ENCODE measurements around the gene CA9.

The CA9 gene

GRCh38 chr9:35651956-35652828, 21.5 kb upstream of the CA9 start:
- no peak for DNase-seq (ENCODE audit: low spot score)

GRCh38 chr9:35652829-35653209, 20.9 kb upstream of the CA9 start:
- no peak for DNase-seq (ENCODE audit: low spot score)

- no peak for DNase-seq (ENCODE audit: low spot score)
Observed at GRCh38 chr9:35653611-35654010, 20.1 kb upstream of the CA9 start.

- DNase-seq (ENCODE audit: low spot score), result no peak
Observed at GRCh38 chr9:35656348-35656747, 17.4 kb upstream of the CA9 start.

- DNase-seq (ENCODE audit: low spot score), result no peak
Observed at GRCh38 chr9:35656831-35657545, 16.7 kb upstream of the CA9 start.

- peak; percentile 97 for DNase-seq (ENCODE audit: low spot score)
Observed at GRCh38 chr9:35657546-35658136, 16.1 kb upstream of the CA9 start, which contains the start of gene RMRP. RMRP (minus strand) TSS chr9:35658019.

- DNase-seq (ENCODE audit: low spot score), result peak; percentile 87
Observed at GRCh38 chr9:35658137-35658967, 15.4 kb upstream of the CA9 start, which contains the start of gene CCDC107. CCDC107 (plus strand) TSS chr9:35658292; CDS start chr9:35658380, 88 bp downstream.

GRCh38 chr9:35658968-35659220, 14.8 kb upstream of the CA9 start:
- no peak for DNase-seq (ENCODE audit: low spot score)

GRCh38 chr9:35659340-35659739, 14.4 kb upstream of the CA9 start:
- no peak for DNase-seq (ENCODE audit: low spot score)

GRCh38 chr9:35660966-35661415, 12.7 kb upstream of the CA9 start:
- DNase-seq (ENCODE audit: low spot score), result no peak

- no peak for DNase-seq (ENCODE audit: low spot score)
Observed at GRCh38 chr9:35661756-35662350, 11.9 kb upstream of the CA9 start.

- DNase-seq (ENCODE audit: low spot score), result no peak
Observed at GRCh38 chr9:35662437-35662836, 11.3 kb upstream of the CA9 start.

GRCh38 chr9:35664531-35665470, 8.9 kb upstream of the CA9 start, which contains the start of gene ARHGEF39:
ARHGEF39 (minus strand) TSS chr9:35665195; CDS start chr9:35665169, 26 bp downstream.
- DNase-seq (ENCODE audit: low spot score), result no peak

- no peak for DNase-seq (ENCODE audit: low spot score)
Observed at GRCh38 chr9:35665471-35665818, 8.3 kb upstream of the CA9 start.

- DNase-seq (ENCODE audit: low spot score), result no peak
Observed at GRCh38 chr9:35666045-35666444, 7.7 kb upstream of the CA9 start.

GRCh38 chr9:35666549-35666948, 7.2 kb upstream of the CA9 start:
- no peak for DNase-seq (ENCODE audit: low spot score)

- DNase-seq (ENCODE audit: low spot score), result no peak
Observed at GRCh38 chr9:35667939-35668338, 5.8 kb upstream of the CA9 start.

- no peak for DNase-seq (ENCODE audit: low spot score)
Observed at GRCh38 chr9:35669331-35670145, 4.2 kb upstream of the CA9 start.

- DNase-seq (ENCODE audit: low spot score), result no peak
Observed at GRCh38 chr9:35674025-35674361, 265 bp downstream of the CA9 start.

- DNase-seq (ENCODE audit: low spot score), result no peak
Observed at GRCh38 chr9:35675204-35675603, 1.5 kb downstream of the CA9 start.
